Bronchial epithelial cell (primary cell): ENCODE measurements around the gene NWD2. TPM values are rescaled to one million over a fixed set of nuclear protein-coding genes. Genes with fewer than 3 reads are reported as not detected.

Source experiments
- DNase-seq: peaks from one replicate; pipeline ENCODE4 v3.0.0-alpha.2; 2010; ENCODE audit warnings: low read depth
- FAIRE-seq: peaks from 2 replicates; lab custom pipeline; 2011; peaks lifted over from hg19 to GRCh38; lab: Jason Lieb, UNC
- H3K27me3 ChIP-seq: 2 replicates; pipeline ENCODE4 v1.5.1; 2011; ENCODE audit warnings: low read length; ENCODE audit not compliant: control insufficient read depth, insufficient read depth
- H3K36me3 ChIP-seq: 2 replicates; pipeline ENCODE4 v1.5.1; 2011; ENCODE audit warnings: low read length; ENCODE audit not compliant: control insufficient read depth, insufficient read depth
- H3K4me3 ChIP-seq: 2 replicates; pipeline ENCODE4 v1.5.1; 2011; ENCODE audit warnings: mild to moderate bottlenecking, low read depth, low read length, control low read depth
- total RNA-seq: library from RNA; depleted of rRNA; stranded (reverse); fragments of >200 nt; gene quantifications from 2 replicates; pipeline ENCODE4 v1.2.1, GENCODE V29; 2014
- TF ChIP-seq, protein P1 (sequence below): IDR thresholded peaks from 2 replicates; pipeline ENCODE4 v1.5.1; 2011; ENCODE audit warnings: mild to moderate bottlenecking, moderate library complexity, low read length, control low read depth, inconsistent platforms; ENCODE audit not compliant: insufficient read depth, severe bottlenecking

NWD2 gene
- total RNA-seq, 1 donor from 2014 or later, result 0.26 TPM

GRCh38 chr4:37437163-37437562 lies 192.6 kb downstream of the NWD2 start:
- no peaks in the 10 kb centered on the region for H3K36me3 ChIP-seq
- no peak for FAIRE-seq
- no peak for DNase-seq
- no peak overlapping the region for H3K4me3 ChIP-seq
- H3K27me3 ChIP-seq, result no peaks in the 10 kb centered on the region
- TF ChIP-seq, protein P1, sequence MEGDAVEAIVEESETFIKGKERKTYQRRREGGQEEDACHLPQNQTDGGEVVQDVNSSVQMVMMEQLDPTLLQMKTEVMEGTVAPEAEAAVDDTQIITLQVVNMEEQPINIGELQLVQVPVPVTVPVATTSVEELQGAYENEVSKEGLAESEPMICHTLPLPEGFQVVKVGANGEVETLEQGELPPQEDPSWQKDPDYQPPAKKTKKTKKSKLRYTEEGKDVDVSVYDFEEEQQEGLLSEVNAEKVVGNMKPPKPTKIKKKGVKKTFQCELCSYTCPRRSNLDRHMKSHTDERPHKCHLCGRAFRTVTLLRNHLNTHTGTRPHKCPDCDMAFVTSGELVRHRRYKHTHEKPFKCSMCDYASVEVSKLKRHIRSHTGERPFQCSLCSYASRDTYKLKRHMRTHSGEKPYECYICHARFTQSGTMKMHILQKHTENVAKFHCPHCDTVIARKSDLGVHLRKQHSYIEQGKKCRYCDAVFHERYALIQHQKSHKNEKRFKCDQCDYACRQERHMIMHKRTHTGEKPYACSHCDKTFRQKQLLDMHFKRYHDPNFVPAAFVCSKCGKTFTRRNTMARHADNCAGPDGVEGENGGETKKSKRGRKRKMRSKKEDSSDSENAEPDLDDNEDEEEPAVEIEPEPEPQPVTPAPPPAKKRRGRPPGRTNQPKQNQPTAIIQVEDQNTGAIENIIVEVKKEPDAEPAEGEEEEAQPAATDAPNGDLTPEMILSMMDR, result no peak

GRCh38 chr4:37438564-37439279 lies 194.2 kb downstream of the NWD2 start:
- H3K27me3 ChIP-seq, result no peaks in the 10 kb centered on the region
- TF ChIP-seq, protein P1, result no peak
- DNase-seq, result peak; percentile 58
- H3K4me3 ChIP-seq, result no peak overlapping the region
- no peaks in the 10 kb centered on the region for H3K36me3 ChIP-seq
- no peak for FAIRE-seq

- DNase-seq (no peak), FAIRE-seq (no peak)
- H3K36me3 ChIP-seq, result no peaks in the 10 kb centered on the region
- TF ChIP-seq, protein P1, result no peak
- no peak overlapping the region for H3K4me3 ChIP-seq
- no peaks in the 10 kb centered on the region for H3K27me3 ChIP-seq
These were observed 195.4 kb downstream of the NWD2 start for GRCh38 chr4:37439809-37440474.

DNA sequence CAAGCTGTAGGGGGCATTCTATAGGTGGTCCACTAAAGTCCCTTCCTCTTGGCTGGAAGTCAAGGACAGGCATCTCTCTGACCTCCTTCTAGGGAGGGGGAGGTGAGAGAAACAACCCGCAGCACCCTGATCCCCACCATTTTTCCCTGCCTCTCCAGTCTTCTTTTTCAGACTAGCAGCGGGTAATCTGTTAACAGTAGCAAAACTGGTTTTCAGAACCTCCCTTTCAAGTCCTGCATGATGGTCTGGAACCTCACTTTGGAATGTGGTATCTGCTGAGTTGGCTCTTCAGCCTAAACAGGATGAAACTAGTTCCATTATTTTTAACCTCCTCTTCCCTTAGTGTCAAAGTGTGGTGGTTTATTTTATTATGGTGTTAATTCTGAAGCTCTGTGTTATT lies 196.0 kb downstream of the NWD2 start:
- peak; percentile 51 for DNase-seq
- H3K4me3 ChIP-seq, result no peak overlapping the region
- peak; percentile 23 for FAIRE-seq
- H3K27me3 ChIP-seq, result no peaks in the 10 kb centered on the region
- TF ChIP-seq, protein P1, result no peak
- no peaks in the 10 kb centered on the region for H3K36me3 ChIP-seq

DNA sequence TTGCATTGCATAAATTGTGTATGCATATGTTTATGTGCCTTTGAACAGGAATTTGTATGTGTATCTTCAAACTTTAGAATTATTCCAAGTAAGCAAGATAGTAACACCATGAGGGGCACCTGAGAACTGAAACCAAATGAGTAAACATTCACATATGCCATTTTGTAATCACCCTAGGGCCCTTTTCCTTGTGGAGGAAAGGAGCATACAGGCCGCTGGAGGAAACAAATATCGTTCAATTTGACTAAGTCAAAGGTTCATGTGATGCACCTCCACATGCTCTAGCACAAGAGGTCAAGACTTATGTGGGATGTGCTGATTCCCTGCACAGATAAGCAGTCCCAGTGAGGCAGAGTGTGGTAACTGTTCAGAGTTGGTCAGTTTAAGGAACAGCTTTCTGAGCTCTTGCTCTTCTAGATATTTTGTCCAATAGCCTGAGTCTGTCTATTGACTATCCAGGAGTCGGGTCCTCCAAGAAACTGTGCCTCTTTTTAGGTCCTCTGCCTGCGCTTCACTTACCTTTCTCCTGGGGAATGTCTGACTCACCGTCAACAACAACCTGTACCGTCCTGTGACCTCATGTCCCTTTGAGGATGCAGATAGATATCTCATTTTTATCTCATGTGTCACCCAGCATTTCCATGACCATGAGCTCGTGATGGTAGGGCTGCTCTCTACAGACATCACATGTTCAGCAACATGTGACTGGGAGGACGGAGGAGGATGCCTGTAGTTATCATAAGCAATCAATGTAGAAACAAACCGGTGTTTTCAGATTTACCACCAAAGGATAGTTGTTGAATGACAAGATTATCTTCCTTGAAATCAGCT lies 196.9 kb downstream of the NWD2 start:
- Histone ChIP-seq H3K36me3 (no peaks in the 10 kb centered on the region), H3K4me3 (no peak overlapping the region), H3K27me3 (no peaks in the 10 kb centered on the region)
- TF ChIP-seq, protein P1, result no peak
- FAIRE-seq (no peak), DNase-seq (peak; percentile 75)
